H9 (cell line): ENCODE data around the gene KAZN. TPM values are rescaled to one million over a fixed set of nuclear protein-coding genes. Genes with fewer than 3 reads are reported as not detected.
A peak's percentile ranks its signal among the peaks of the same experiment; 100 is the strongest.

Source experiments
- DNase-seq: peaks from one replicate; pipeline ENCODE4 v3.0.0-alpha.2; 2017
- H2AFZ ChIP-seq: one replicate; pipeline ENCODE4 v1.6.1; 2013; ENCODE audit warnings: mild to moderate bottlenecking, low read length, control low read depth, moderate library complexity
- H2AK5ac ChIP-seq: 2 replicates; pipeline ENCODE4 v1.6.1; 2013; ENCODE audit warnings: low read length, control low read depth, mixed read lengths; ENCODE audit not compliant: insufficient read length
- H2BK120ac ChIP-seq: one replicate; pipeline ENCODE4 v1.6.1; 2013; ENCODE audit warnings: low read depth, mild to moderate bottlenecking, low read length, control low read depth, inconsistent platforms; ENCODE audit not compliant: poor library complexity, severe bottlenecking
- H2BK12ac ChIP-seq: 2 replicates; pipeline ENCODE4 v1.6.1; 2013; ENCODE audit warnings: low read length, control low read depth, mixed read lengths, low read depth; ENCODE audit not compliant: insufficient read length
- H2BK15ac ChIP-seq: 2 replicates; pipeline ENCODE4 v1.6.1; 2013; ENCODE audit warnings: low read depth, low read length, control low read depth
- H2BK20ac ChIP-seq: one replicate; pipeline ENCODE4 v1.6.1; 2013; ENCODE audit warnings: low read depth, mild to moderate bottlenecking, low read length, control low read depth, inconsistent platforms; ENCODE audit not compliant: poor library complexity, severe bottlenecking
- H2BK5ac ChIP-seq: 2 replicates; pipeline ENCODE4 v1.6.1; 2013; ENCODE audit warnings: low read length, control low read depth, mixed read lengths; ENCODE audit not compliant: insufficient read length
- H3K14ac ChIP-seq: 2 replicates; pipeline ENCODE4 v1.6.1; 2013; ENCODE audit warnings: low read length, control low read depth; ENCODE audit not compliant: insufficient read depth
- H3K18ac ChIP-seq: 2 replicates; pipeline ENCODE4 v1.6.1; 2013; ENCODE audit warnings: low read depth, mild to moderate bottlenecking, mixed read lengths, low read length, control low read depth; ENCODE audit not compliant: insufficient read length
- H3K23ac ChIP-seq: 2 replicates; pipeline ENCODE4 v1.6.1; 2013; ENCODE audit warnings: low read length, control low read depth, mixed read lengths, low read depth; ENCODE audit not compliant: insufficient read length
- H3K23me2 ChIP-seq: 2 replicates; pipeline ENCODE4 v1.6.1; 2013; ENCODE audit warnings: low read depth, mild to moderate bottlenecking, mixed read lengths, low read length, control low read depth; ENCODE audit not compliant: insufficient read length, poor library complexity, severe bottlenecking
- H3K27ac ChIP-seq: 2 replicates; pipeline ENCODE4 v1.5.1; 2013; ENCODE audit warnings: low read length, control low read depth, mixed read lengths, low read depth; ENCODE audit not compliant: insufficient read length
- H3K27me3 ChIP-seq: 2 replicates; pipeline ENCODE4 v1.6.1; 2013; ENCODE audit warnings: low read length, control low read depth, inconsistent platforms; ENCODE audit not compliant: insufficient read depth
- H3K4ac ChIP-seq: 2 replicates; pipeline ENCODE4 v1.6.1; 2013; ENCODE audit warnings: low read depth, mild to moderate bottlenecking, control low read depth, inconsistent platforms, low read length, moderate library complexity
- H3K4me1 ChIP-seq: 2 replicates; pipeline ENCODE4 v1.6.1; 2013; ENCODE audit warnings: low read length, control low read depth, inconsistent platforms; ENCODE audit not compliant: insufficient read depth
- H3K4me2 ChIP-seq: 2 replicates; pipeline ENCODE4 v1.6.1; 2013; ENCODE audit warnings: low read length, control low read depth, mixed read lengths; ENCODE audit not compliant: insufficient read length, insufficient read depth
- H3K56ac ChIP-seq: 2 replicates; pipeline ENCODE4 v1.6.1; 2013; ENCODE audit warnings: low read depth, mild to moderate bottlenecking, mixed read lengths, low read length, control low read depth; ENCODE audit not compliant: insufficient read length
- H3K79me1 ChIP-seq: 2 replicates; pipeline ENCODE4 v1.6.1; 2013; ENCODE audit warnings: low read depth, mild to moderate bottlenecking, moderate library complexity, low read length, control low read depth, inconsistent platforms; ENCODE audit not compliant: insufficient read depth, poor library complexity, severe bottlenecking
- H3K79me2 ChIP-seq: 2 replicates; pipeline ENCODE4 v1.6.1; 2013; ENCODE audit warnings: low read length, control low read depth, inconsistent platforms; ENCODE audit not compliant: insufficient read depth
- H3K9ac ChIP-seq: 2 replicates; pipeline ENCODE4 v1.6.1; 2013; ENCODE audit warnings: low read length, control low read depth, mixed read lengths; ENCODE audit not compliant: insufficient read length; ENCODE audit errors: extremely low read depth
- H3K9me3 ChIP-seq: one replicate; pipeline ENCODE4 v1.6.1; 2013; ENCODE audit warnings: low read depth, low read length, inconsistent platforms; ENCODE audit not compliant: control insufficient read depth
- H3T11ph ChIP-seq: one replicate; pipeline ENCODE4 v1.6.1; 2013; ENCODE audit warnings: mild to moderate bottlenecking, low read length, control low read depth, inconsistent platforms
- H4K20me1 ChIP-seq: one replicate; pipeline ENCODE4 v1.6.1; 2013; ENCODE audit not compliant: control insufficient read depth, insufficient read length, insufficient read depth
- H4K5ac ChIP-seq: 2 replicates; pipeline ENCODE4 v1.6.1; 2013; ENCODE audit warnings: low read depth, mild to moderate bottlenecking, mixed read lengths, low read length, control low read depth; ENCODE audit not compliant: insufficient read length
- H4K8ac ChIP-seq: replicated peaks from 2 replicates; pipeline ENCODE4 v1.6.1; 2013; ENCODE audit warnings: low read length, control low read depth, mixed read lengths, low read depth; ENCODE audit not compliant: insufficient read length
- H4K91ac ChIP-seq: 2 replicates; pipeline ENCODE4 v1.6.1; 2013; ENCODE audit warnings: low read depth, mild to moderate bottlenecking, moderate library complexity, mixed read lengths, low read length, control low read depth; ENCODE audit not compliant: insufficient read length
- H3K27ac Mint-ChIP-seq, 3 experiments: 2 replicates in 2 of 3; 3 replicates in 1 of 3; pipeline ENCODE4 v1.8.0; 2020 to 2021; ENCODE audit warnings: mixed read lengths in 3 of 3, mild to moderate bottlenecking in 1 of 3, moderate library complexity in 1 of 3
- H3K27me3 Mint-ChIP-seq: 2 replicates; pipeline ENCODE4 v1.8.0; 2021; ENCODE audit warnings: low read depth, mild to moderate bottlenecking, moderate library complexity, mixed read lengths
- H3K36me3 Mint-ChIP-seq, 3 experiments: 2 replicates in 2 of 3; 3 replicates in 1 of 3; pipeline ENCODE4 v1.8.0; 2020 to 2021; ENCODE audit warnings: low read depth in 3 of 3, mixed read lengths in 3 of 3; ENCODE audit not compliant: insufficient read depth in 1 of 3
- H3K4me1 Mint-ChIP-seq, 2 experiments: 2 replicates each; pipeline ENCODE4 v1.8.0; 2020; ENCODE audit warnings: mixed read lengths in 2 of 2
- H3K4me3 Mint-ChIP-seq, 2 experiments: 2 replicates in 1 of 2; 3 replicates in 1 of 2; pipeline ENCODE4 v1.8.0; 2020 to 2021; ENCODE audit warnings: mild to moderate bottlenecking in 2 of 2, mixed read lengths in 2 of 2, moderate library complexity in 1 of 2
- H3K9me3 Mint-ChIP-seq, 2 experiments: 2 replicates in 1 of 2; 3 replicates in 1 of 2; pipeline ENCODE4 v1.8.0; 2020; ENCODE audit warnings: mild to moderate bottlenecking in 2 of 2, mixed read lengths in 2 of 2, moderate library complexity in 1 of 2
- CTCF ChIP-seq: fragments of 200-600 bp; sonication (generic); conservative IDR thresholded peaks from 3 replicates; pipeline ENCODE4 v1.8.0; 2021; ENCODE audit warnings: antibody characterized with exemption, mild to moderate bottlenecking
- WGBS: extraction: QIAGEN DNeasy Blood & Tissue Kit; methylation state at CpG from one replicate; pipeline ENCODE4 v1.1.7; 2013; ENCODE audit warnings: missing lambda C conversion rate, low lambda C conversion rate, mixed read lengths; ENCODE audit not compliant: insufficient read length; ENCODE audit errors: extremely low coverage; 5-methylcytosine and 5-hydroxymethylcytosine counted together
- total RNA-seq: library from RNA; stranded (reverse); gene quantifications from 2 replicates; pipeline ENCODE4 v1.2.1, GENCODE V29; 2021

KAZN gene
- total RNA-seq, 1 experiment from 2014 or later: 7.6 TPM

DNA sequence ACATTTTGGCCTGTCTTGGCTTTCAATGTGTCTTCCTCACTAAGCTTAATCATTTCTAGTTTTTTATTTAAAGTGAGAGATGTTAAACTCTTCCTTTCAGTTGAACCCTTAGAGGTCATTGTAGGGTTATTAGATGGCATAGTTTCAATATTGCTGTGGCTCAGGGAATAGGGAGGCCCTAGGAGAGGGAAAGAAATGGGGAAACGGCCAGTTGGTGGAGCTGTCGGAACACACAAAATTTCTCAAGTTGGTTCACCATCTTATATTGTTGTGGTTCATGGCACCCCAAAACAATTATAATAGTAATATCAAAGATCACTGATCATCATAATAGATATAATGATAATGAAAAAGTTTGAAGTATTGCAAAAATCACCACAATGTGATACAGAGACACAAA lies 31.4 kb upstream of the KAZN start:
- H3K4ac ChIP-seq: no peak overlapping the region
- H3T11ph ChIP-seq: no peak overlapping the region
- no peak overlapping the region for H3K23ac ChIP-seq
- H4K8ac ChIP-seq: no peak overlapping the region
- peak; percentile 74 for TF ChIP-seq CTCF
- H2AK5ac ChIP-seq: no peak overlapping the region
- no CpG with 5 or more reads among the region's 2 CpGs for WGBS
- H3K14ac ChIP-seq: no peak overlapping the region
- no peak overlapping the region for H3K4me2 ChIP-seq
- Mint-ChIP-seq H3K36me3 (peaks cover 0 to 12% (median 0%) of the 10 kb centered on the region in 3 experiments; a peak in 1 of 7 replicates), H3K27me3 (peaks cover 6% of the 10 kb centered on the region), H3K27ac (no peak overlapping the region), H3K4me3 (no peak overlapping the region), H3K9me3 (peaks cover 13 to 14% of the 10 kb centered on the region in 2 experiments; a peak in 3 of 5 replicates), H3K4me1 (peaks cover 6 to 8% of the 10 kb centered on the region in 2 experiments)
- no peaks in the 10 kb centered on the region for H3K79me2 ChIP-seq
- no peak overlapping the region for H4K91ac ChIP-seq
- no peak for DNase-seq
- H4K20me1 ChIP-seq: no peaks in the 10 kb centered on the region
- no peak overlapping the region for H4K5ac ChIP-seq
- no peak overlapping the region for H2BK120ac ChIP-seq
- H2BK5ac ChIP-seq: no peak overlapping the region
- H3K18ac ChIP-seq: no peak overlapping the region
- no peak overlapping the region for H2BK20ac ChIP-seq
- H2BK12ac ChIP-seq: no peak overlapping the region
- H3K23me2 ChIP-seq: no peaks in the 10 kb centered on the region
- H2BK15ac ChIP-seq: no peak overlapping the region
- H3K27me3 ChIP-seq: no peaks in the 10 kb centered on the region
- no peak overlapping the region for H2AFZ ChIP-seq
- H3K27ac ChIP-seq: no peak overlapping the region
- no peak overlapping the region for H3K56ac ChIP-seq
- H3K79me1 ChIP-seq: no peaks in the 10 kb centered on the region
- no peaks in the 10 kb centered on the region for H3K9me3 ChIP-seq
- H3K4me1 ChIP-seq: no peaks in the 10 kb centered on the region
- H3K9ac ChIP-seq: no peak overlapping the region
